ENCODE data around the gene WSCD2.

DNA sequence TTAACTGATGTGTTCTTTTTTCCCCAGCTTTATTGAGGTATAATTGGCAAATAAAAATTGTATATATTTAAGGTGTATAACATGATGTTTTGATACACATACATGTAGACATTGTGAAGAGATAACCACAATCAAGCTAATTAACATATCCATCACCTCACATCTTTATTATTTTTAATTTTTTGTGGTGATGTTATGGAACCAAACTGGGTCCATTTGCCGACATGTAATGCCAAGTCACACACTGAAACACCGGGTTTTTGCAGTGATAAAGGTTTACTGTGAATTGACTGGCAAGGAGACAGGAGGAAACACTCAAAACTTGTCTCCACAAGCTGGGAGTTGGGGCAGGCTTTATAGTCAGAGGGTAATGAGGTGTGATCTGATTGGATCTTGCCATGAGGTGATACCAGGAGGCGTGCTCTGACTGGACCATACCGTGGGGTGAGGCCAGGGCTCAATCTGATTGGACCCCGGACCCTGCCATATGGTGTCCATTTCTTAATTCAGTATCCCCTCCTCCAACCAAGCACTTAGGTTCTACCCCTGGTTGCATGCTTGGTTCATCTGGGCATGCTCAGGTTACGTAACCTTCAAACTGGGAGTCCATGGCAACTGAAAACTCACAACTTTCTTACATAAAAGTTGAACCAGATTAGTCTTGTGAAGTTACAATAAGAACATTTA, 11.8 kb upstream of the WSCD2 start:
- TF ChIP-seq, protein P1, sequence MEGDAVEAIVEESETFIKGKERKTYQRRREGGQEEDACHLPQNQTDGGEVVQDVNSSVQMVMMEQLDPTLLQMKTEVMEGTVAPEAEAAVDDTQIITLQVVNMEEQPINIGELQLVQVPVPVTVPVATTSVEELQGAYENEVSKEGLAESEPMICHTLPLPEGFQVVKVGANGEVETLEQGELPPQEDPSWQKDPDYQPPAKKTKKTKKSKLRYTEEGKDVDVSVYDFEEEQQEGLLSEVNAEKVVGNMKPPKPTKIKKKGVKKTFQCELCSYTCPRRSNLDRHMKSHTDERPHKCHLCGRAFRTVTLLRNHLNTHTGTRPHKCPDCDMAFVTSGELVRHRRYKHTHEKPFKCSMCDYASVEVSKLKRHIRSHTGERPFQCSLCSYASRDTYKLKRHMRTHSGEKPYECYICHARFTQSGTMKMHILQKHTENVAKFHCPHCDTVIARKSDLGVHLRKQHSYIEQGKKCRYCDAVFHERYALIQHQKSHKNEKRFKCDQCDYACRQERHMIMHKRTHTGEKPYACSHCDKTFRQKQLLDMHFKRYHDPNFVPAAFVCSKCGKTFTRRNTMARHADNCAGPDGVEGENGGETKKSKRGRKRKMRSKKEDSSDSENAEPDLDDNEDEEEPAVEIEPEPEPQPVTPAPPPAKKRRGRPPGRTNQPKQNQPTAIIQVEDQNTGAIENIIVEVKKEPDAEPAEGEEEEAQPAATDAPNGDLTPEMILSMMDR (IDR thresholded peaks at IDR 0.05) = no peak
- TF ChIP-seq POLR2A (IDR thresholded peaks at IDR 0.05) = no peak
- no peak for TF ChIP-seq POLR2AphosphoS5 (IDR thresholded peaks at IDR 0.05)

Measured in breast epithelium (tissue), 3 donors.